ENCODE measurements around the gene SPRYD7.
"Not testable (repeated sequence)": the region's sequence is repeated elsewhere in the genome, so short reads cannot be mapped to it uniquely, and the experiment has no call there.

Gene SPRYD7

GRCh38 chr13:49932066-49932465, 4.1 kb downstream of the SPRYD7 start:
- DNase-seq: no peak

- no peak for DNase-seq
These were observed 8.4 kb downstream of the SPRYD7 start for GRCh38 chr13:49927755-49928154.

GRCh38 chr13:49925881-49926418, 10.2 kb downstream of the SPRYD7 start:
- DNase-seq: no peak

- DNase-seq: no peak
These were observed 13.8 kb downstream of the SPRYD7 start for GRCh38 chr13:49922301-49922700.

GRCh38 chr13:49920969-49921368, 15.2 kb downstream of the SPRYD7 start:
- not testable (repeated sequence) for DNase-seq

- not testable (repeated sequence) for DNase-seq
These were observed 18.0 kb downstream of the SPRYD7 start for GRCh38 chr13:49918106-49918505.

- no peak for DNase-seq
These were observed 21.2 kb downstream of the SPRYD7 start for GRCh38 chr13:49914947-49915346.

GRCh38 chr13:49908637-49909036, 27.5 kb downstream of the SPRYD7 start:
- DNase-seq: no peak

- DNase-seq: no peak
These were observed 31.2 kb downstream of the SPRYD7 start for GRCh38 chr13:49904729-49905456.

GRCh38 chr13:49898792-49899191, 37.3 kb downstream of the SPRYD7 start:
- DNase-seq: no peak

GRCh38 chr13:49897713-49898112, 38.4 kb downstream of the SPRYD7 start:
- DNase-seq: no peak

GRCh38 chr13:49895826-49896225, 40.3 kb downstream of the SPRYD7 start:
- no peak for DNase-seq

GRCh38 chr13:49893591-49893990, 42.5 kb downstream of the SPRYD7 start:
- DNase-seq: no peak

- DNase-seq: no peak
These were observed 45.8 kb downstream of the SPRYD7 start for GRCh38 chr13:49890376-49890775.

GRCh38 chr13:49878682-49879081, 57.5 kb downstream of the SPRYD7 start:
- DNase-seq: no peak

- no peak for DNase-seq
These were observed 58.4 kb downstream of the SPRYD7 start for GRCh38 chr13:49877629-49878218.

- DNase-seq: no peak
These were observed 61.7 kb downstream of the SPRYD7 start for GRCh38 chr13:49874430-49874829.

- DNase-seq: no peak
These were observed 66.6 kb downstream of the SPRYD7 start for GRCh38 chr13:49869519-49869918.

- DNase-seq: no peak
These were observed 68.3 kb downstream of the SPRYD7 start for GRCh38 chr13:49867834-49868233.

GRCh38 chr13:49865218-49865617, 70.9 kb downstream of the SPRYD7 start:
- no peak for DNase-seq

- DNase-seq: no peak
These were observed 71.6 kb downstream of the SPRYD7 start for GRCh38 chr13:49864509-49864908.

Data from NCI-H2029 treated with DMSO at 0.1 percent for 48 hours (cell line).